IMR-90 (cell line): ENCODE data around the gene STKLD1. TPM values are rescaled to one million over a fixed set of nuclear protein-coding genes. Genes with fewer than 3 reads are reported as not detected.

Experiments used
- ATAC-seq: fragments of 200-7000 bp; cut with Tn5 transposase; 2 replicates; pipeline ENCODE4 v1.9.1; 2020; ENCODE audit warnings: low read depth, mild to moderate bottlenecking, moderate library complexity
- BruUV-seq: library from RNA; stranded (reverse); fragments of 400-500 nt; replicated peaks from 2 replicates; lab custom pipeline; 2021; lab: Mats Ljungman, UMichigan
- CTCF ChIA-PET: fragments of 300-600 bp; formaldehyde crosslinking; extraction: SDS; loops from one replicate; lab custom pipeline; 2021; ENCODE audit warnings: antibody characterized with exemption; lab: Yijun Ruan, JAX
- POLR2A ChIA-PET: fragments of 300-600 bp; sonication (Branson Sonifier 250); formaldehyde crosslinking; loops from one replicate; lab custom pipeline; 2022; ENCODE audit warnings: antibody characterized with exemption; ENCODE audit not compliant: unreplicated experiment; lab: Charles Lee
- DNase-seq: peaks from one replicate; pipeline ENCODE4 v3.0.0; 2013
- H2AFZ ChIP-seq: replicated peaks from 2 replicates; pipeline ENCODE3; 2013; ENCODE audit warnings: low read length, mild to moderate bottlenecking; ENCODE audit not compliant: poor library complexity
- H2AK5ac ChIP-seq: 2 replicates; pipeline ENCODE4 v1.6.1; 2013; ENCODE audit warnings: low read depth, low read length, inconsistent platforms
- H2AK9ac ChIP-seq: replicated peaks from 2 replicates; pipeline ENCODE3; 2013; ENCODE audit warnings: mild to moderate bottlenecking, low read depth, low read length, moderate library complexity; ENCODE audit not compliant: poor library complexity
- H2BK120ac ChIP-seq: 2 replicates; pipeline ENCODE4 v1.6.1; 2013; ENCODE audit warnings: low read depth, low read length, inconsistent platforms
- H2BK15ac ChIP-seq: 3 replicates; pipeline ENCODE4 v1.6.1; 2013; ENCODE audit warnings: low read depth, low read length, inconsistent platforms
- H2BK20ac ChIP-seq: 2 replicates; pipeline ENCODE4 v1.6.1; 2013; ENCODE audit warnings: low read depth, mild to moderate bottlenecking, inconsistent platforms, low read length, moderate library complexity
- H2BK5ac ChIP-seq: 2 replicates; pipeline ENCODE4 v1.6.1; 2013; ENCODE audit warnings: mild to moderate bottlenecking, low read depth, low read length, inconsistent platforms; ENCODE audit not compliant: poor library complexity, severe bottlenecking
- H3K14ac ChIP-seq: replicated peaks from 2 replicates; pipeline ENCODE4 v1.6.1; 2013; ENCODE audit warnings: low read depth, low read length, inconsistent platforms
- H3K18ac ChIP-seq: 2 replicates; pipeline ENCODE4 v1.6.1; 2013; ENCODE audit warnings: low read depth, low read length, control low read depth
- H3K23ac ChIP-seq: 2 replicates; pipeline ENCODE4 v1.6.1; 2013; ENCODE audit warnings: low read depth, low read length, inconsistent platforms
- H3K27ac ChIP-seq: 2 replicates; pipeline ENCODE4 v1.5.1; 2013; ENCODE audit warnings: mild to moderate bottlenecking, control low read depth, low read length; ENCODE audit not compliant: insufficient read depth
- H3K27me3 ChIP-seq: 2 replicates; pipeline ENCODE4 v1.6.1; 2013; ENCODE audit warnings: low read length; ENCODE audit not compliant: control insufficient read depth, insufficient read depth
- H3K36me3 ChIP-seq: 2 replicates; pipeline ENCODE4 v1.6.1; 2013; ENCODE audit warnings: low read length, mixed read lengths; ENCODE audit not compliant: control insufficient read depth, insufficient read depth
- H3K4ac ChIP-seq: 2 replicates; pipeline ENCODE4 v1.6.1; 2013; ENCODE audit warnings: low read depth, low read length, inconsistent platforms
- H3K4me1 ChIP-seq: 2 replicates; pipeline ENCODE4 v1.6.1; 2013; ENCODE audit warnings: low read length, mixed read lengths; ENCODE audit not compliant: control insufficient read depth, insufficient read depth
- H3K4me2 ChIP-seq: 2 replicates; pipeline ENCODE4 v1.6.1; 2013; ENCODE audit warnings: low read depth, mild to moderate bottlenecking, control low read depth, low read length, moderate library complexity
- H3K4me3 ChIP-seq: 2 replicates; pipeline ENCODE4 v1.5.1; 2013; ENCODE audit warnings: low read depth, mild to moderate bottlenecking, control low read depth, low read length, moderate library complexity; ENCODE audit not compliant: insufficient read depth
- H3K56ac ChIP-seq: 2 replicates; pipeline ENCODE4 v1.6.1; 2013; ENCODE audit warnings: low read length, inconsistent platforms; ENCODE audit not compliant: insufficient read depth; ENCODE audit errors: extremely low read depth
- H3K79me1 ChIP-seq, 2 experiments: 2 replicates each; pipeline ENCODE4 v1.6.1; 2013; ENCODE audit warnings: low read length in 2 of 2, inconsistent platforms in 1 of 2, low read depth in 1 of 2
- H3K9ac ChIP-seq: 2 replicates; pipeline ENCODE4 v1.6.1; 2013; ENCODE audit warnings: low read depth, low read length, control low read depth
- H3K9me1 ChIP-seq: 2 replicates; pipeline ENCODE4 v1.6.1; 2013; ENCODE audit warnings: low read length, inconsistent platforms; ENCODE audit not compliant: insufficient read depth
- H3K9me3 ChIP-seq: 2 replicates; pipeline ENCODE4 v1.6.1; 2013; ENCODE audit warnings: low read length; ENCODE audit not compliant: control insufficient read depth, insufficient read depth
- H4K20me1 ChIP-seq: 2 replicates; pipeline ENCODE4 v1.6.1; 2013; ENCODE audit warnings: low read length, inconsistent platforms; ENCODE audit not compliant: insufficient read depth
- H4K5ac ChIP-seq: 2 replicates; pipeline ENCODE4 v1.6.1; 2013; ENCODE audit warnings: mild to moderate bottlenecking, low read depth, low read length, control low read depth
- H4K8ac ChIP-seq, 2 experiments: 2 replicates each; pipeline ENCODE4 v1.6.1; 2013; ENCODE audit warnings: low read depth in 2 of 2, low read length in 2 of 2, control low read depth in 1 of 2, inconsistent platforms in 1 of 2
- H4K91ac ChIP-seq: 2 replicates; pipeline ENCODE4 v1.6.1; 2013; ENCODE audit warnings: low read depth, low read length, inconsistent platforms; ENCODE audit not compliant: insufficient read depth
- BHLHE40 ChIP-seq: fragments of 150-350 bp; IDR thresholded peaks from 2 replicates; pipeline ENCODE4 v1.6.1; 2016; ENCODE audit warnings: mild to moderate bottlenecking, low read depth, low read length
- CEBPB ChIP-seq: IDR thresholded peaks from 2 replicates; pipeline ENCODE4 v1.6.1; 2012; ENCODE audit warnings: low read depth, low read length, improper control_type of control experiment
- CHD1 ChIP-seq: IDR thresholded peaks from 2 replicates; pipeline ENCODE4 v1.6.1; 2012; ENCODE audit warnings: low read depth, low read length, improper control_type of control experiment
- FOS ChIP-seq: fragments of 150-350 bp; IDR thresholded peaks from 2 replicates; pipeline ENCODE4 v1.6.1; 2016; ENCODE audit warnings: low read depth, low read length
- MAFK ChIP-seq: IDR thresholded peaks from 2 replicates; pipeline ENCODE4 v1.6.1; 2012; ENCODE audit warnings: low read depth, low read length, improper control_type of control experiment
- MXI1 ChIP-seq: IDR thresholded peaks from 2 replicates; pipeline ENCODE4 v1.6.1; 2012; ENCODE audit warnings: low read depth, mild to moderate bottlenecking, low read length, moderate library complexity, borderline replicate concordance
- NFE2L2 ChIP-seq: fragments of 150-350 bp; IDR thresholded peaks from 2 replicates; pipeline ENCODE4 v1.6.1; 2016; ENCODE audit warnings: low read depth, mild to moderate bottlenecking, low read length
- POLR2A ChIP-seq: IDR thresholded peaks from 2 replicates; pipeline ENCODE4 v1.6.1; 2012; ENCODE audit warnings: mild to moderate bottlenecking, low read depth, low read length
- RAD21 ChIP-seq: IDR thresholded peaks from 2 replicates; pipeline ENCODE4 v1.6.1; 2012; ENCODE audit warnings: low read length, improper control_type of control experiment
- RCOR1 ChIP-seq: IDR thresholded peaks from 2 replicates; pipeline ENCODE4 v1.6.1; 2012; ENCODE audit warnings: mild to moderate bottlenecking, low read length, improper control_type of control experiment; ENCODE audit not compliant: insufficient replicate concordance
- RFX5 ChIP-seq: IDR thresholded peaks from 2 replicates; pipeline ENCODE4 v1.8.0; 2012; ENCODE audit warnings: low read depth, mild to moderate bottlenecking, low read length, moderate library complexity
- SMC3 ChIP-seq: fragments of 150-350 bp; IDR thresholded peaks from 2 replicates; pipeline ENCODE4 v1.6.1; 2016; ENCODE audit warnings: low read depth, mild to moderate bottlenecking, antibody characterized with exemption, low read length, moderate library complexity
- WGBS, 2 experiments: methylation state at CpG; one replicate each; pipeline versions ENCODE4 v1.1.5 to v1.1.7; 2013; ENCODE audit warnings: missing lambda C conversion rate in 2 of 2; ENCODE audit not compliant: insufficient read length in 1 of 2; ENCODE audit errors: extremely low coverage in 2 of 2; 5-methylcytosine and 5-hydroxymethylcytosine counted together
- dilution Hi-C: fragments of 300-500 bp; cut with HindIII; formaldehyde crosslinking; loops from one replicate; pipeline ENCODE4 v1.14.3; 2018; ENCODE audit warnings: low sequenced_read_pairs; ENCODE audit not compliant: unreplicated experiment
- in situ Hi-C: fragments of 300-500 bp; cut with MboI; formaldehyde crosslinking; loops from 3 replicates; pipeline ENCODE4 v1.14.3; 2019; ENCODE audit warnings: low sequenced_read_pairs, inconsistent platforms, mixed read lengths
- intact Hi-C: fragments of 100-400 bp; cut with micrococcal nuclease; formaldehyde crosslinking; loops from 2 replicates; pipeline ENCODE4 v1.10.0; 2022
- polyA plus RNA-seq, 3 experiments: library from polyadenylated mRNA; depleted of rRNA; stranded (reverse); fragments of >200 nt; gene quantifications; 2 replicates each; pipeline ENCODE4 v1.2.3, GENCODE V29; 2012; ENCODE audit warnings: low replicate concordance in 1 of 3
- total RNA-seq: library from RNA; depleted of rRNA; stranded (reverse); fragments of >200 nt; gene quantifications from 2 replicates; pipeline ENCODE4 v1.2.3, GENCODE V29; 2012
- TF ChIP-seq, protein P1 (sequence below): conservative IDR thresholded peaks from 2 replicates; pipeline ENCODE4 v1.5.1; 2012; ENCODE audit warnings: mild to moderate bottlenecking, low read depth, low read length, improper control_type of control experiment
- TF ChIP-seq, protein P2 (sequence below): fragments of 150-350 bp; IDR thresholded peaks from 2 replicates; pipeline ENCODE4 v1.6.1; 2016; ENCODE audit warnings: low read depth, mild to moderate bottlenecking, low read length, moderate library complexity, borderline replicate concordance
- TF ChIP-seq, protein P3 (sequence below): fragments of 150-350 bp; IDR thresholded peaks from 2 replicates; pipeline ENCODE4 v1.6.1; 2017; ENCODE audit warnings: mild to moderate bottlenecking, antibody characterized with exemption, low read length, low read depth

Gene STKLD1
- total and polyA plus RNA-seq, 2 of the 4 experiments (the other 2 are of a cell fraction): 0.54 to 0.65 TPM

DNA sequence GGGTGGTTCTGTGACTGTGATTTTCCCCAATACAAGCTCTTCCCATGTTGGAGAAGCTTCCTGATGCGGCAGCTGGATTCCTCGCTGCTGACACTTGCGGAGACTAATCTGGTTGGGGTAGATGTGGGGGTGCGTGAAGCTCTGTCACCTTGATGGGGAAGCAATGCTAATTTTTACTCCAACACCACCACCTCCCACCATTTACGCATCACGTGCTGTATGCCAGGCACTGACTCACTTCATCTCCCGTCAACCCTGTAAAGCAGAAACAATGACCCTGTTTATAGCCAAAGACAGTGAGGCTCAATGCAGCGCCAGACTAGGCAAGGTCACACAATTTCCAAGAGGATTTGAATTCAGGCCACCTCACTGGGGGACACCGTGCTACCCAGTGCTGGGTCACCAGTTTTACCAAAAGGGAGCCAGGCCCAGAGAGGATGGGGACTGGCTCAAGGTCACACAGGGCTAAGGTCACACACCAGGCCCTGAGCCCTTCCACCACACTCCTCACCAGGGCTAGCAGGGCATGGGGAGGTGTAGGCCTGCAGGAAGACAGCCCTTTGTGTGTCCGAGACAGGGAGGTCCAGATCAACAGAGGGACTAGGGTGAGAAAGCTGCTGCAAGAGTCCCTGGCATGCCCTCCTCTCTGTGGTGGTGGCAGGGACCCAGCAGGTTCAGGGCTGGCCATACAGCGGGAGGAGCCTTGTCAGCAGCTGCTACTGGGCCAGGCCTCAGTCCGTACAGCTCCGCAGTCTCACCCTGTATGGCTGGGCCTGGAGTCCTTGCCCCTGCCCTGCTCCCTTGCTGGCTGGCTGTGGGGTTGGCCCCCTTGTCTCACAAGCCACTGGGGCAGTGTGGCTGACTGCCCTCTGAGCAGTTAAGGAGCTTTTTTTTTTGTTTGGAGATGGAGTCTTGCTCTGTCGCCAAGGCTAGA is 3.3 kb downstream of the STKLD1 start:
- Histone ChIP-seq H3K4me1 (no peaks in the 10 kb centered on the region; the same call in 1 of the 2 replicates), H2BK5ac (no peak overlapping the region), H3K4me3 (no peak overlapping the region), H3K27ac (no peak overlapping the region), H3K56ac (no peak overlapping the region), H3K4ac (no peak overlapping the region), H2BK120ac (no peak overlapping the region), H2AFZ (no peak overlapping the region), H3K4me2 (no peak overlapping the region), H3K9me1 (no peaks in the 10 kb centered on the region), H3K23ac (no peak overlapping the region), H3K9me3 (no peaks in the 10 kb centered on the region), H4K5ac (no peak overlapping the region), H4K20me1 (peaks cover 9% of the 10 kb centered on the region), H4K8ac (no peak overlapping the region), H2AK9ac (no peak overlapping the region), H2BK20ac (no peak overlapping the region), H3K27me3 (no peaks in the 10 kb centered on the region), H3K36me3 (no peaks in the 10 kb centered on the region), H3K9ac (no peak overlapping the region), H4K91ac (no peak overlapping the region), H2BK15ac (no peak overlapping the region), H2AK5ac (no peak overlapping the region), H3K79me1 (peaks cover 0 to 7% of the 10 kb centered on the region in 2 experiments; a peak in 1 of 4 replicates), H3K14ac (no peak overlapping the region), H3K18ac (no peak overlapping the region)
- in situ Hi-C loops (no loop called here), dilution Hi-C loops (no loop called here), intact Hi-C loops (no loop called here)
- POLR2A ChIA-PET: no interaction called here
- DNase-seq (no peak), ATAC-seq (no peak)
- BruUV-seq: no TSS peak
- 71% methylated on average over 1 of the region's 14 CpGs; no CpG with 5 or more reads in 1 of the 2 experiments for WGBS, 2 experiments
- CTCF ChIA-PET: no interaction called here
- no peak for TF ChIP-seq NFE2L2
- no peak for TF ChIP-seq FOS
- no peak for TF ChIP-seq MAFK
- TF ChIP-seq MXI1: no peak
- TF ChIP-seq BHLHE40: no peak
- TF ChIP-seq, protein P1, sequence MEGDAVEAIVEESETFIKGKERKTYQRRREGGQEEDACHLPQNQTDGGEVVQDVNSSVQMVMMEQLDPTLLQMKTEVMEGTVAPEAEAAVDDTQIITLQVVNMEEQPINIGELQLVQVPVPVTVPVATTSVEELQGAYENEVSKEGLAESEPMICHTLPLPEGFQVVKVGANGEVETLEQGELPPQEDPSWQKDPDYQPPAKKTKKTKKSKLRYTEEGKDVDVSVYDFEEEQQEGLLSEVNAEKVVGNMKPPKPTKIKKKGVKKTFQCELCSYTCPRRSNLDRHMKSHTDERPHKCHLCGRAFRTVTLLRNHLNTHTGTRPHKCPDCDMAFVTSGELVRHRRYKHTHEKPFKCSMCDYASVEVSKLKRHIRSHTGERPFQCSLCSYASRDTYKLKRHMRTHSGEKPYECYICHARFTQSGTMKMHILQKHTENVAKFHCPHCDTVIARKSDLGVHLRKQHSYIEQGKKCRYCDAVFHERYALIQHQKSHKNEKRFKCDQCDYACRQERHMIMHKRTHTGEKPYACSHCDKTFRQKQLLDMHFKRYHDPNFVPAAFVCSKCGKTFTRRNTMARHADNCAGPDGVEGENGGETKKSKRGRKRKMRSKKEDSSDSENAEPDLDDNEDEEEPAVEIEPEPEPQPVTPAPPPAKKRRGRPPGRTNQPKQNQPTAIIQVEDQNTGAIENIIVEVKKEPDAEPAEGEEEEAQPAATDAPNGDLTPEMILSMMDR: no peak
- no peak for TF ChIP-seq CEBPB
- TF ChIP-seq SMC3: no peak
- TF ChIP-seq, protein P2, sequence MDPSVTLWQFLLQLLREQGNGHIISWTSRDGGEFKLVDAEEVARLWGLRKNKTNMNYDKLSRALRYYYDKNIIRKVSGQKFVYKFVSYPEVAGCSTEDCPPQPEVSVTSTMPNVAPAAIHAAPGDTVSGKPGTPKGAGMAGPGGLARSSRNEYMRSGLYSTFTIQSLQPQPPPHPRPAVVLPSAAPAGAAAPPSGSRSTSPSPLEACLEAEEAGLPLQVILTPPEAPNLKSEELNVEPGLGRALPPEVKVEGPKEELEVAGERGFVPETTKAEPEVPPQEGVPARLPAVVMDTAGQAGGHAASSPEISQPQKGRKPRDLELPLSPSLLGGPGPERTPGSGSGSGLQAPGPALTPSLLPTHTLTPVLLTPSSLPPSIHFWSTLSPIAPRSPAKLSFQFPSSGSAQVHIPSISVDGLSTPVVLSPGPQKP: no peak
- no peak for TF ChIP-seq CHD1
- TF ChIP-seq POLR2A: no peak
- TF ChIP-seq, protein P3, sequence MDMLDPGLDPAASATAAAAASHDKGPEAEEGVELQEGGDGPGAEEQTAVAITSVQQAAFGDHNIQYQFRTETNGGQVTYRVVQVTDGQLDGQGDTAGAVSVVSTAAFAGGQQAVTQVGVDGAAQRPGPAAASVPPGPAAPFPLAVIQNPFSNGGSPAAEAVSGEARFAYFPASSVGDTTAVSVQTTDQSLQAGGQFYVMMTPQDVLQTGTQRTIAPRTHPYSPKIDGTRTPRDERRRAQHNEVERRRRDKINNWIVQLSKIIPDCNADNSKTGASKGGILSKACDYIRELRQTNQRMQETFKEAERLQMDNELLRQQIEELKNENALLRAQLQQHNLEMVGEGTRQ: no peak
- TF ChIP-seq RFX5: no peak
- no peak for TF ChIP-seq RAD21
- no peak for TF ChIP-seq RCOR1
